Spleen (tissue), 7 donors: ENCODE results near the gene TMEM117.

Experiments used
- POLR2AphosphoS5 ChIP-seq, 3 donors: sonication (generic); formaldehyde crosslinking; IDR thresholded peaks; one replicate each; pipeline ENCODE4 v1.5.1; 2017; ENCODE audit warnings: antibody characterized with exemption in 3 of 3
- TF ChIP-seq, protein P1 (sequence below), 11 experiments: fragments of 200-600 bp in 7 of 11; fragments of 450-650 bp in 4 of 11; sonication (generic) in 4 of 11; IDR thresholded peaks in 8 of 11; conservative IDR thresholded peaks in 3 of 11; 1 replicate in 7 of 11; 2 replicates in 4 of 11; pipeline versions ENCODE4 v1.4.0 to v1.8.0; 2016 to 2021; ENCODE audit warnings: antibody characterized with exemption in 11 of 11, inconsistent platforms in 4 of 11, mild to moderate bottlenecking in 1 of 11
- donor health status: DM: no; HTN: no; CAD: no; lungs with moderate emphysema.
- donor health status: DM: no; HTN: no; CAD: no.
- donor health status: DM: no; HTN: no; CAD: no.

DNA sequence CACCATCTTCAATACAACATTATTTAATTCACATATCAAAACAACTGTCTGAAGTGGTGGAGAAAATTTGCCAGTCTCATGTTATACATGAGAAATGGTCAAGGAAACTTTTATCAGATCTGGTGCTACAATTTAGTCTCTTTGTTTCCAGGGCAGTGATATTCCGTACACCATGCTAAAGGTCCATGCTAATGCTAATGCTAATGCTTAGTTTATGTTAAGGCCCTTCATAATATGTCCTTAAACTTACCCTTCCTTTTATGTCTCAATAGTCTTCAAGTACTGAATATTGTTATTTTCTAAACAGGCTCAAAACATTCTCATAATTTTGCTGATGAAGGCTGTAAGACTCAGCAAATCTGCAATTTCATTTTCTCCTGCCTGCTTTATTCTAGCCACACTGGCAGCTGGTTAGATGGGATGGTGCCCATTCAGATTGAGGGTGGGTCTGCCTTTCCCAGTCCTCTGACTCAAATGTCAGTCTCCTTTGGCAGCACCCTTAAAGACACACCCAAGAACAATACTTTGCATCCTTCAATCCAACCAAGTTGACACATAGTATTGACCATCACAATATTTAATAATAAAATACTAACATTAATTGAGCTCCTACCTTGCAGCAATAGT, 59.8 kb downstream of the TMEM117 start:
- TF ChIP-seq, protein P1, sequence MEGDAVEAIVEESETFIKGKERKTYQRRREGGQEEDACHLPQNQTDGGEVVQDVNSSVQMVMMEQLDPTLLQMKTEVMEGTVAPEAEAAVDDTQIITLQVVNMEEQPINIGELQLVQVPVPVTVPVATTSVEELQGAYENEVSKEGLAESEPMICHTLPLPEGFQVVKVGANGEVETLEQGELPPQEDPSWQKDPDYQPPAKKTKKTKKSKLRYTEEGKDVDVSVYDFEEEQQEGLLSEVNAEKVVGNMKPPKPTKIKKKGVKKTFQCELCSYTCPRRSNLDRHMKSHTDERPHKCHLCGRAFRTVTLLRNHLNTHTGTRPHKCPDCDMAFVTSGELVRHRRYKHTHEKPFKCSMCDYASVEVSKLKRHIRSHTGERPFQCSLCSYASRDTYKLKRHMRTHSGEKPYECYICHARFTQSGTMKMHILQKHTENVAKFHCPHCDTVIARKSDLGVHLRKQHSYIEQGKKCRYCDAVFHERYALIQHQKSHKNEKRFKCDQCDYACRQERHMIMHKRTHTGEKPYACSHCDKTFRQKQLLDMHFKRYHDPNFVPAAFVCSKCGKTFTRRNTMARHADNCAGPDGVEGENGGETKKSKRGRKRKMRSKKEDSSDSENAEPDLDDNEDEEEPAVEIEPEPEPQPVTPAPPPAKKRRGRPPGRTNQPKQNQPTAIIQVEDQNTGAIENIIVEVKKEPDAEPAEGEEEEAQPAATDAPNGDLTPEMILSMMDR (IDR thresholded peaks at IDR 0.05 in 8 of 11, conservative IDR thresholded peaks at IDR 0.05 in 3 of 11) = no peak
- no peak for TF ChIP-seq POLR2AphosphoS5 (IDR thresholded peaks at IDR 0.05)
